Testis (tissue), 2 donors: ENCODE results near the gene TFCP2L1.

Experiments used
- CTCF ChIP-seq, 3 experiments: fragments of 450-650 bp in 2 of 3; fragments of 200-600 bp in 1 of 3; sonication (generic) in 1 of 3; IDR thresholded peaks; one replicate each; pipeline ENCODE4 v1.5.1; 2016 to 2019; ENCODE audit warnings: antibody characterized with exemption in 3 of 3, mild to moderate bottlenecking in 2 of 3, moderate library complexity in 1 of 3
- POLR2A ChIP-seq: fragments of 450-650 bp; IDR thresholded peaks from one replicate; pipeline ENCODE4 v1.6.1; 2017; ENCODE audit warnings: antibody characterized with exemption, mild to moderate bottlenecking, moderate library complexity

DNA sequence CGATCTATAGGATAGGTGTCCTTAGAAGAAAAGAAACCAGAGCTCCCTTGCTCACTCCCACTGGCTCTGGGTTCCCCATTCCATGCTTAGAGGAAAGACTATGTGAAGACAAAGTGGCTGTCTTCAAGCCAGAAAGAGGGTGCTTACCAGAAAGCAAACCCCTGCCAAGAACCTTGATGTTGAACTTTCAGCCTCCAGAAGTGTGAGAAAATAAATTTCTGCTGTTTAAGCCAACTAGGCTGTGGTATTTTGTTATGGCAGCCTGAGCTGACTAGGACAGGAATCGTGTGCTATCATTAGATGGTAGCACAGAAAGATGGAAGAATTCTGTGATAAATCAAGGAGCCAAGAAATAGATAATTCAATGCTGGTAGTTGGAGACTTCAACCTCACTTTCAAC lies 19.9 kb upstream of the TFCP2L1 start:
- TF ChIP-seq CTCF (IDR thresholded peaks at IDR 0.05) (no peak), POLR2A (no peak)
